ENCODE results near the gene RASGEF1C. TPM values are rescaled to one million over a fixed set of nuclear protein-coding genes. Genes with fewer than 3 reads are reported as not detected.
"Not testable (repeated sequence)": the region's sequence is repeated elsewhere in the genome, so short reads cannot be mapped to it uniquely, and the experiment has no call there.

RASGEF1C gene
- polyA plus RNA-seq, 6 donors from 2014 or later: not detected

- DNase-seq (no peak), ATAC-seq (ENCODE audit: low read depth in 2 of 2) (no peak)
- H3K4me1 Mint-ChIP-seq: no peaks in the 10 kb centered on the region
- H3K4me3 Mint-ChIP-seq: no peak overlapping the region
- H3K9me3 Mint-ChIP-seq: peaks cover 9 to 42% (median 29%) of the 10 kb centered on the region in 7 donors
- no peak overlapping the region for H3K27ac Mint-ChIP-seq
- peaks cover 9 to 16% (median 12%) of the 10 kb centered on the region in 3 donors for H3K27me3 Mint-ChIP-seq
- H3K36me3 Mint-ChIP-seq: peaks cover 0 to 12% of the 10 kb centered on the region in 2 donors
Measured at GRCh38 chr5:180216646-180217171, 7.7 kb upstream of the RASGEF1C start.

GRCh38 chr5:180215783-180216630 is 7.0 kb upstream of the RASGEF1C start:
- Mint-ChIP-seq H3K4me1 (no peaks in the 10 kb centered on the region), H3K27me3 (peaks cover 9 to 21% (median 16%) of the 10 kb centered on the region in 3 donors), H3K36me3 (peaks cover 0 to 12% of the 10 kb centered on the region in 2 donors), H3K27ac (no peak overlapping the region), H3K4me3 (no peak overlapping the region), H3K9me3 (peaks cover 9 to 39% (median 29%) of the 10 kb centered on the region in 7 donors)
- ATAC-seq (ENCODE audit: low read depth in 2 of 2) (no peak), DNase-seq (no peak)

GRCh38 chr5:180214870-180215770 is 6.1 kb upstream of the RASGEF1C start:
- H3K4me1 Mint-ChIP-seq: no peaks in the 10 kb centered on the region

GRCh38 chr5:180213657-180214207 is 4.7 kb upstream of the RASGEF1C start:
- Mint-ChIP-seq H3K27ac (peak overlapping the region in 1 of 6 donors; percentile 95), H3K36me3 (no peaks in the 10 kb centered on the region), H3K27me3 (peaks cover 19 to 40% (median 31%) of the 10 kb centered on the region in 3 donors), H3K4me1 (peaks cover 0 to 5% (median 0%) of the 10 kb centered on the region in 3 donors), H3K9me3 (peaks cover 3 to 17% (median 15%) of the 10 kb centered on the region in 7 donors), H3K4me3 (peak overlapping the region in 1 of 8 donors; percentile 48)
- ATAC-seq (ENCODE audit: low read depth in 2 of 2): no peak
- no peak for DNase-seq

More at GRCh38 chr5:180214870-180215770, 6.1 kb upstream of the RASGEF1C start:
- DNase-seq (no peak), ATAC-seq (ENCODE audit: low read depth in 2 of 2) (no peak)
- Mint-ChIP-seq H3K27ac (peak overlapping the region in 1 of 6 donors; percentile 50), H3K36me3 (peaks cover 0 to 7% of the 10 kb centered on the region in 2 donors), H3K9me3 (peaks cover 6 to 30% (median 27%) of the 10 kb centered on the region in 7 donors), H3K27me3 (peaks cover 17 to 30% (median 23%) of the 10 kb centered on the region in 3 donors), H3K4me3 (no peak overlapping the region)

- no peak overlapping the region for H3K4me3 Mint-ChIP-seq
- H3K36me3 Mint-ChIP-seq: peaks cover 0 to 4% of the 10 kb centered on the region in 2 donors
- ATAC-seq (ENCODE audit: low read depth in 2 of 2): no peak
- peaks cover 4 to 8% (median 4%) of the 10 kb centered on the region in 3 donors for H3K4me1 Mint-ChIP-seq
- H3K27me3 Mint-ChIP-seq: peaks cover 23 to 45% (median 36%) of the 10 kb centered on the region in 3 donors
- DNase-seq: no peak
- H3K27ac Mint-ChIP-seq: no peak overlapping the region
- peaks cover 0 to 14% (median 10%) of the 10 kb centered on the region in 7 donors for H3K9me3 Mint-ChIP-seq
Measured at GRCh38 chr5:180213256-180213600, 4.2 kb upstream of the RASGEF1C start.

- Mint-ChIP-seq H3K27ac (no peak overlapping the region), H3K27me3 (peaks cover 24 to 51% (median 42%) of the 10 kb centered on the region in 3 donors), H3K4me1 (peaks cover 10 to 15% (median 10%) of the 10 kb centered on the region in 3 donors), H3K4me3 (peak overlapping the region in 2 of 8 donors; percentile 28 to 32), H3K9me3 (peaks cover 0 to 10% (median 5%) of the 10 kb centered on the region in 7 donors), H3K36me3 (peaks cover 0 to 10% of the 10 kb centered on the region in 2 donors)
- ATAC-seq (ENCODE audit: low read depth in 2 of 2): no peak
- no peak for DNase-seq
Measured at GRCh38 chr5:180212363-180213255, 3.6 kb upstream of the RASGEF1C start.

- Mint-ChIP-seq H3K27me3 (peaks cover 28 to 59% (median 51%) of the 10 kb centered on the region in 3 donors), H3K4me1 (peaks cover 10 to 15% (median 10%) of the 10 kb centered on the region in 3 donors)
Measured at GRCh38 chr5:180211761-180212035, 2.7 kb upstream of the RASGEF1C start.

GRCh38 chr5:180210961-180211760 is 2.1 kb upstream of the RASGEF1C start:
- H3K4me1 Mint-ChIP-seq: peaks cover 10 to 15% (median 10%) of the 10 kb centered on the region in 3 donors

More at GRCh38 chr5:180211761-180212035, 2.7 kb upstream of the RASGEF1C start:
- peaks cover 0 to 7% (median 5%) of the 10 kb centered on the region in 7 donors for H3K9me3 Mint-ChIP-seq
- DNase-seq: no peak
- ATAC-seq (ENCODE audit: low read depth in 2 of 2): no peak
- peaks cover 0 to 10% of the 10 kb centered on the region in 2 donors for H3K36me3 Mint-ChIP-seq
- no peak overlapping the region for H3K4me3 Mint-ChIP-seq
- H3K27ac Mint-ChIP-seq: no peak overlapping the region

GRCh38 chr5:180210077-180210476 is 1.1 kb upstream of the RASGEF1C start:
- H3K27ac Mint-ChIP-seq; ATAC-seq (ENCODE audit: low read depth in 2 of 2); H3K9me3 Mint-ChIP-seq; DNase-seq; H3K36me3 Mint-ChIP-seq: not testable (repeated sequence)
- H3K4me1 Mint-ChIP-seq: peaks cover 10 to 15% (median 10%) of the 10 kb centered on the region in 3 donors
- H3K4me3 Mint-ChIP-seq: peak overlapping the region in 7 of 8 donors; percentile 29 to 76 (median 63)
- H3K27me3 Mint-ChIP-seq: peaks cover 31 to 67% (median 56%) of the 10 kb centered on the region in 3 donors

More at GRCh38 chr5:180210961-180211760, 2.1 kb upstream of the RASGEF1C start:
- ATAC-seq (ENCODE audit: low read depth in 2 of 2) (no peak), DNase-seq (no peak)
- Mint-ChIP-seq H3K36me3 (peaks cover 0 to 10% of the 10 kb centered on the region in 2 donors), H3K27me3 (peaks cover 31 to 63% (median 56%) of the 10 kb centered on the region in 3 donors), H3K9me3 (peaks cover 0 to 7% (median 5%) of the 10 kb centered on the region in 7 donors), H3K4me3 (no peak overlapping the region), H3K27ac (no peak overlapping the region)

- peaks cover 0 to 2% (median 0%) of the 10 kb centered on the region in 7 donors for H3K9me3 Mint-ChIP-seq
- H3K4me3 Mint-ChIP-seq: peak overlapping the region in 7 of 8 donors; percentile 55 to 83 (median 75)
Measured at GRCh38 chr5:180208435-180209081, 453 bp downstream of the RASGEF1C start.

GRCh38 chr5:180208038-180208434 is 975 bp downstream of the RASGEF1C start:
- Mint-ChIP-seq H3K27ac (peak overlapping the region in 3 of 6 donors; percentile 61 to 85 (median 65)), H3K4me3 (peak overlapping the region in 7 of 8 donors; percentile 55 to 83 (median 75)), H3K27me3 (peaks cover 43 to 72% (median 56%) of the 10 kb centered on the region in 3 donors), H3K4me1 (peaks cover 10 to 15% (median 10%) of the 10 kb centered on the region in 3 donors), H3K36me3 (peaks cover 0 to 10% of the 10 kb centered on the region in 2 donors), H3K9me3 (peaks cover 0 to 2% (median 0%) of the 10 kb centered on the region in 7 donors)
- ATAC-seq (ENCODE audit: low read depth in 2 of 2) (no peak), DNase-seq (no peak)

More at GRCh38 chr5:180208435-180209081, 453 bp downstream of the RASGEF1C start:
- peaks cover 0 to 10% of the 10 kb centered on the region in 2 donors for H3K36me3 Mint-ChIP-seq
- H3K27me3 Mint-ChIP-seq: peaks cover 40 to 72% (median 56%) of the 10 kb centered on the region in 3 donors
- H3K4me1 Mint-ChIP-seq: peaks cover 10 to 15% (median 10%) of the 10 kb centered on the region in 3 donors
- DNase-seq (no peak), ATAC-seq (ENCODE audit: low read depth in 2 of 2) (peak; percentile 37 to 39)
- H3K27ac Mint-ChIP-seq: peak overlapping the region in 2 of 6 donors; percentile 61 to 85
